ENCODE data around the gene CAPRIN1. TPM values are rescaled to one million over a fixed set of nuclear protein-coding genes. Genes with fewer than 3 reads are reported as not detected.
A peak's percentile ranks its signal among the peaks of the same experiment; 100 is the strongest.

Gene CAPRIN1
- total and polyA plus RNA-seq, 2 of the 8 experiments (the other 6 are each of a cell fraction or from before 2014, with no cell fraction given) = 221 to 317 TPM

GRCh38 chr11:34056672-34057071, 5.1 kb downstream of the CAPRIN1 start:
- Histone ChIP-seq H3K9ac (replicated peaks in 1 of 4; ENCODE audit: extremely low read depth in 1 of 4, low read depth in 3 of 4, low read length in 3 of 4) (no peak overlapping the region; a peak in 1 of 7 replicates), H3K23ac (ENCODE audit: insufficient read length) (no peak overlapping the region), H2AFZ (ENCODE audit: low read length) (no peak overlapping the region), H2BK20ac (ENCODE audit: low read length) (no peak overlapping the region), H3K14ac (ENCODE audit: insufficient read length) (no peak overlapping the region), H3K36me3 (ENCODE audit: control insufficient read depth in 2 of 4, insufficient read depth in 4 of 4, low read length in 3 of 4) (peaks cover 0 to 37% (median 6%) of the 10 kb centered on the region in 4 experiments; a peak in 4 of 8 replicates), H2BK12ac (ENCODE audit: low read depth, low read length) (no peak overlapping the region), H3K4me1 (replicated peaks in 1 of 4; ENCODE audit: control insufficient read depth in 3 of 4, insufficient read depth in 4 of 4, low read length in 3 of 4) (peaks cover 0 to 7% (median 2%) of the 10 kb centered on the region in 4 experiments; a peak in 3 of 7 replicates), H3K18ac (ENCODE audit: extremely low read depth, low read length) (no peak overlapping the region), H3K79me2 (ENCODE audit: control insufficient read depth in 1 of 2, insufficient read depth in 2 of 2, low read length in 2 of 2) (peaks cover 75 to 96% of the 10 kb centered on the region in 2 experiments), H3K56ac (replicated peaks; ENCODE audit: insufficient read length, low read depth, low read length) (no peak overlapping the region), H4K5ac (ENCODE audit: insufficient read length, low read depth, low read length) (no peak overlapping the region), H3K79me1 (ENCODE audit: low read depth, low read length) (no peaks in the 10 kb centered on the region), H2BK5ac (ENCODE audit: low read depth, low read length) (no peak overlapping the region), H3K23me2 (ENCODE audit: low read depth, low read length) (no peaks in the 10 kb centered on the region), H3K9me3 (ENCODE audit: insufficient read depth in 2 of 2, low read depth in 1 of 2, low read length in 1 of 2) (no peaks in the 10 kb centered on the region; a peak in 1 of 4 replicates), H4K8ac (ENCODE audit: extremely low read depth, insufficient read depth, low read length) (no peak overlapping the region), H4K20me1 (replicated peaks in 1 of 2; ENCODE audit: control insufficient read depth in 1 of 2, insufficient read depth in 2 of 2, low read length in 2 of 2) (peaks cover 14 to 18% of the 10 kb centered on the region in 2 experiments), H4K91ac (replicated peaks; ENCODE audit: insufficient read length, low read length) (no peak overlapping the region), H3K27me3 (replicated peaks in 1 of 4; ENCODE audit: control insufficient read depth in 3 of 4, extremely low read depth in 1 of 4, insufficient read depth in 3 of 4, low read length in 3 of 4) (no peaks in the 10 kb centered on the region), H2BK120ac (replicated peaks; ENCODE audit: low read depth, low read length) (no peak overlapping the region), H2BK15ac (ENCODE audit: low read length) (no peak overlapping the region), H2AK5ac (ENCODE audit: low read depth, low read length) (no peak overlapping the region), H3K4me2 (ENCODE audit: insufficient read depth in 1 of 2, low read depth in 2 of 2, low read length in 2 of 2) (peak overlapping the region; percentile 35 to 42; a peak in 3 of 4 replicates), H3K4ac (replicated peaks; ENCODE audit: insufficient read length, low read depth, low read length) (no peak overlapping the region), H3K4me3 (ENCODE audit: extremely low read depth in 1 of 4, insufficient read depth in 2 of 4, low read depth in 3 of 4, low read length in 4 of 4) (peak overlapping the region in 1 of 4 experiments; percentile 86; a peak in 2 of 8 replicates), H3K27ac (ENCODE audit: low read depth, low read length) (no peak overlapping the region)
- 81% methylated on average over 2 of the region's 2 CpGs; no CpG with 5 or more reads in 1 of the 2 experiments for WGBS, 2 experiments (ENCODE audit: extremely low coverage in 1 of 2, insufficient coverage in 1 of 2, insufficient read length in 1 of 2, insufficient replicate concordance in 2 of 2, low coverage in 1 of 2, low lambda C conversion rate in 2 of 2, missing lambda C conversion rate in 1 of 2)
- FAIRE-seq = no peak
- CTCF ChIA-PET (ENCODE audit: partially characterized antibody) = interaction anchor here (0.5 to 2.2 kb wide), 5 partner anchors 9 to 309 kb away, joined by 3 to 9 read pairs (median 3); no protein-coding TSS in a partner anchor
- TF ChIP-seq EZH2 (IDR thresholded peaks at IDR 0.05; ENCODE audit: low read depth, low read length, severe bottlenecking) (no peak), ATF2 (IDR thresholded peaks at IDR 0.05; ENCODE audit: low read length) (no peak), ZNF274 (IDR thresholded peaks at IDR 0.05; ENCODE audit: borderline replicate concordance, extremely low read depth, low read length) (no peak), YY1 (IDR thresholded peaks at IDR 0.05; ENCODE audit: low read depth, low read length) (no peak), SRF (IDR thresholded peaks at IDR 0.05; ENCODE audit: low read depth, low read length) (no peak), PHF8 (conservative IDR thresholded peaks at IDR 0.05; ENCODE audit: low read depth, low read length) (no peak), CEBPB (IDR thresholded peaks at IDR 0.05; ENCODE audit: low read depth, low read length) (no peak), JUND (IDR thresholded peaks at IDR 0.05; ENCODE audit: low read length) (no peak), CTBP2 (IDR thresholded peaks at IDR 0.05; ENCODE audit: borderline replicate concordance, insufficient read depth, insufficient read length, low read length) (no peak), SP4 (IDR thresholded peaks at IDR 0.05; ENCODE audit: low read length) (no peak)
- POLR2A ChIA-PET (ENCODE audit: partially characterized antibody) = interaction anchor here (1.1 to 13.0 kb wide), 5 partner anchors 7 to 60 kb away, joined by 4 to 176 read pairs (median 27); partner anchors contain the start of genes CAPRIN1 and NAT10
- no peak for DNase-seq (ENCODE audit: low read depth in 1 of 2, low spot score in 2 of 2)
